ENCODE data around the gene FBXO46. TPM values are rescaled to one million over a fixed set of nuclear protein-coding genes. Genes with fewer than 3 reads are reported as not detected.

FBXO46 gene
- total and polyA plus RNA-seq, 2 of the 13 experiments (the other 11 are each of a cell fraction or from before 2014, with no cell fraction given) = 6.2 to 6.4 TPM

DNA sequence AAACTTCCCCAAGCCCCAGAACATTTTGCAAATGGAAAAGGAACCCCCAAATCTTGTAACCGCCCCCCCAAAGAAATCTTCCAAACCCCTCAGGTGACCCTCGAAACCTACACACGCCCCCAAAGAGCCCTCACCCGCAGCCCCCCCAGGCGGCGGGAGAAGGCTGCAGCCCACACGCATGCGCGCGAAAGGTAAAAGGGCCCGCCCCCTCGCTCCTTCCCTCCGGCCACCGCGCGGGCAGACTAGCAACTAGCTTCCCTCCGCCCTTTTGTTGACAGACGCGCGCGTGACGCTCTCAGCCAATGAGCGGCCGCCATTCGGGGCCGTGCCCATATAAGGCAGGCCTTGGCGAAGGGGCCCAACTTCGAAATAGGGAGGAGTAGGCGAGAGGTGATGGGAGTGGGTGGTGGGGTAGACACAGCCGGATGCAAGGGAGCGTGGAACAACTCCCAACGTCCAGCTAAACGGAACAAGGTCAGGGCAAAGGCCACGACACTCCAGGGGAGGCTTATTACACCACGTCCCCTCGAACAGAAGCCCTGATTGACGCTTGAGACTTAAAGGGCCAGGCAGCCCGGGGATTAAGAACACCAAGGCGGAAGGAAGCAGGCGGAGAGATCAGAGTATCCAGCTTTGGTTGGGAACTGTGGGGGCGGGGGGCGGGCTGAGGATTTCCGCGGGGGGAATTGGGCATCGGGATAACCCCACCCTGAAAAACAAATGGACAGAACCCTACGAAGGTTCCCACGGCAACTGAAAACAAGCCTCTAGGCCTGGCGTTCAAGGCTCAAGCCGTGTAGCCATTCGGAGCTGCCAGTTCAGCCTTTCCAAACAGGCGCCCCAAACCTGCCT lies 13.3 kb downstream of the FBXO46 start (continued):
- TF ChIP-seq, protein P1, sequence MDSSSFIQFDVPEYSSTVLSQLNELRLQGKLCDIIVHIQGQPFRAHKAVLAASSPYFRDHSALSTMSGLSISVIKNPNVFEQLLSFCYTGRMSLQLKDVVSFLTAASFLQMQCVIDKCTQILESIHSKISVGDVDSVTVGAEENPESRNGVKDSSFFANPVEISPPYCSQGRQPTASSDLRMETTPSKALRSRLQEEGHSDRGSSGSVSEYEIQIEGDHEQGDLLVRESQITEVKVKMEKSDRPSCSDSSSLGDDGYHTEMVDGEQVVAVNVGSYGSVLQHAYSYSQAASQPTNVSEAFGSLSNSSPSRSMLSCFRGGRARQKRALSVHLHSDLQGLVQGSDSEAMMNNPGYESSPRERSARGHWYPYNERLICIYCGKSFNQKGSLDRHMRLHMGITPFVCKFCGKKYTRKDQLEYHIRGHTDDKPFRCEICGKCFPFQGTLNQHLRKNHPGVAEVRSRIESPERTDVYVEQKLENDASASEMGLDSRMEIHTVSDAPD (CRISPR knock-in tag; IDR thresholded peaks at IDR 0.05) = 0 out of 2 replicates have a peak, but pooled peaks have one; percentile 39
- TF ChIP-seq RXRB (CRISPR knock-in tag; IDR thresholded peaks at IDR 0.05; ENCODE audit: borderline replicate concordance) = peak; percentile 95
- no peak for TF ChIP-seq STAT5B (CRISPR knock-in tag; IDR thresholded peaks at IDR 0.05)
- 0 out of 2 replicates have a peak, but pooled peaks have one; percentile 50 for TF ChIP-seq ZNF891 (CRISPR knock-in tag; IDR thresholded peaks at IDR 0.05)
- TF ChIP-seq ZFP90 (CRISPR knock-in tag; IDR thresholded peaks at IDR 0.05; ENCODE audit: borderline replicate concordance) = peak; percentile 88
- TF ChIP-seq ZNF841 (CRISPR knock-in tag; IDR thresholded peaks at IDR 0.05; ENCODE audit: borderline replicate concordance) = no peak
- TF ChIP-seq ZNF253 (CRISPR knock-in tag; IDR thresholded peaks at IDR 0.05; ENCODE audit: borderline replicate concordance) = no peak
- TF ChIP-seq, protein P2, sequence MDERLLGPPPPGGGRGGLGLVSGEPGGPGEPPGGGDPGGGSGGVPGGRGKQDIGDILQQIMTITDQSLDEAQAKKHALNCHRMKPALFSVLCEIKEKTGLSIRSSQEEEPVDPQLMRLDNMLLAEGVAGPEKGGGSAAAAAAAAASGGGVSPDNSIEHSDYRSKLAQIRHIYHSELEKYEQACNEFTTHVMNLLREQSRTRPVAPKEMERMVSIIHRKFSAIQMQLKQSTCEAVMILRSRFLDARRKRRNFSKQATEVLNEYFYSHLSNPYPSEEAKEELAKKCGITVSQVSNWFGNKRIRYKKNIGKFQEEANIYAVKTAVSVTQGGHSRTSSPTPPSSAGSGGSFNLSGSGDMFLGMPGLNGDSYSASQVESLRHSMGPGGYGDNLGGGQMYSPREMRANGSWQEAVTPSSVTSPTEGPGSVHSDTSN (CRISPR knock-in tag; IDR thresholded peaks at IDR 0.05) = peak; percentile 85
- TF ChIP-seq, protein P3, sequence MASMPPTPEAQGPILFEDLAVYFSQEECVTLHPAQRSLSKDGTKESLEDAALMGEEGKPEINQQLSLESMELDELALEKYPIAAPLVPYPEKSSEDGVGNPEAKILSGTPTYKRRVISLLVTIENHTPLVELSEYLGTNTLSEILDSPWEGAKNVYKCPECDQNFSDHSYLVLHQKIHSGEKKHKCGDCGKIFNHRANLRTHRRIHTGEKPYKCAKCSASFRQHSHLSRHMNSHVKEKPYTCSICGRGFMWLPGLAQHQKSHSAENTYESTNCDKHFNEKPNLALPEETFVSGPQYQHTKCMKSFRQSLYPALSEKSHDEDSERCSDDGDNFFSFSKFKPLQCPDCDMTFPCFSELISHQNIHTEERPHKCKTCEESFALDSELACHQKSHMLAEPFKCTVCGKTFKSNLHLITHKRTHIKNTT (CRISPR knock-in tag; IDR thresholded peaks at IDR 0.05) = no peak
- no peak for TF ChIP-seq ZNF850 (CRISPR knock-in tag; conservative IDR thresholded peaks at IDR 0.05)
- peak; percentile 84 for TF ChIP-seq FOXA3 (CRISPR knock-in tag; IDR thresholded peaks at IDR 0.05)
- no peak for TF ChIP-seq THYN1 (CRISPR knock-in tag; IDR thresholded peaks at IDR 0.05; ENCODE audit: borderline replicate concordance, low read depth)
- peak; percentile 44; the same call in 1 of the 2 replicates for TF ChIP-seq HCFC1 (IDR thresholded peaks at IDR 0.05; ENCODE audit: low read depth, low read length)
- TF ChIP-seq GLI4 (CRISPR knock-in tag; IDR thresholded peaks at IDR 0.05; ENCODE audit: borderline replicate concordance) = no peak
- TF ChIP-seq, protein P4, sequence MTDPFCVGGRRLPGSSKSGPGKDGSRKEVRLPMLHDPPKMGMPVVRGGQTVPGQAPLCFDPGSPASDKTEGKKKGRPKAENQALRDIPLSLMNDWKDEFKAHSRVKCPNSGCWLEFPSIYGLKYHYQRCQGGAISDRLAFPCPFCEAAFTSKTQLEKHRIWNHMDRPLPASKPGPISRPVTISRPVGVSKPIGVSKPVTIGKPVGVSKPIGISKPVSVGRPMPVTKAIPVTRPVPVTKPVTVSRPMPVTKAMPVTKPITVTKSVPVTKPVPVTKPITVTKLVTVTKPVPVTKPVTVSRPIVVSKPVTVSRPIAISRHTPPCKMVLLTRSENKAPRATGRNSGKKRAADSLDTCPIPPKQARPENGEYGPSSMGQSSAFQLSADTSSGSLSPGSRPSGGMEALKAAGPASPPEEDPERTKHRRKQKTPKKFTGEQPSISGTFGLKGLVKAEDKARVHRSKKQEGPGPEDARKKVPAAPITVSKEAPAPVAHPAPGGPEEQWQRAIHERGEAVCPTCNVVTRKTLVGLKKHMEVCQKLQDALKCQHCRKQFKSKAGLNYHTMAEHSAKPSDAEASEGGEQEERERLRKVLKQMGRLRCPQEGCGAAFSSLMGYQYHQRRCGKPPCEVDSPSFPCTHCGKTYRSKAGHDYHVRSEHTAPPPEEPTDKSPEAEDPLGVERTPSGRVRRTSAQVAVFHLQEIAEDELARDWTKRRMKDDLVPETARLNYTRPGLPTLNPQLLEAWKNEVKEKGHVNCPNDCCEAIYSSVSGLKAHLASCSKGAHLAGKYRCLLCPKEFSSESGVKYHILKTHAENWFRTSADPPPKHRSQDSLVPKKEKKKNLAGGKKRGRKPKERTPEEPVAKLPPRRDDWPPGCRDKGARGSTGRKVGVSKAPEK (CRISPR knock-in tag; IDR thresholded peaks at IDR 0.05; ENCODE audit: borderline replicate concordance) = no peak
- TF ChIP-seq RBM39 (IDR thresholded peaks at IDR 0.05; ENCODE audit: low read depth, low read length, poor library complexity, severe bottlenecking) = peak; percentile 58
- TF ChIP-seq ZNF354B (CRISPR knock-in tag; IDR thresholded peaks at IDR 0.05) = no peak
- no peak for TF ChIP-seq RORA (CRISPR knock-in tag; IDR thresholded peaks at IDR 0.05)
- TF ChIP-seq ZNF605 (CRISPR knock-in tag; IDR thresholded peaks at IDR 0.05) = peak; percentile 81
- TF ChIP-seq TCF7 (IDR thresholded peaks at IDR 0.05; ENCODE audit: low read depth) = peak; percentile 69
- peak; percentile 76 for TF ChIP-seq RBFOX2 (IDR thresholded peaks at IDR 0.05; ENCODE audit: low read depth, low read length)
